ENCODE data around the gene B4GALT6.
"Not testable (repeated sequence)": the region's sequence is repeated elsewhere in the genome, so short reads cannot be mapped to it uniquely, and the experiment has no call there.

The B4GALT6 gene, protein sequence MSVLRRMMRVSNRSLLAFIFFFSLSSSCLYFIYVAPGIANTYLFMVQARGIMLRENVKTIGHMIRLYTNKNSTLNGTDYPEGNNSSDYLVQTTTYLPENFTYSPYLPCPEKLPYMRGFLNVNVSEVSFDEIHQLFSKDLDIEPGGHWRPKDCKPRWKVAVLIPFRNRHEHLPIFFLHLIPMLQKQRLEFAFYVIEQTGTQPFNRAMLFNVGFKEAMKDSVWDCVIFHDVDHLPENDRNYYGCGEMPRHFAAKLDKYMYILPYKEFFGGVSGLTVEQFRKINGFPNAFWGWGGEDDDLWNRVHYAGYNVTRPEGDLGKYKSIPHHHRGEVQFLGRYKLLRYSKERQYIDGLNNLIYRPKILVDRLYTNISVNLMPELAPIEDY

DNA sequence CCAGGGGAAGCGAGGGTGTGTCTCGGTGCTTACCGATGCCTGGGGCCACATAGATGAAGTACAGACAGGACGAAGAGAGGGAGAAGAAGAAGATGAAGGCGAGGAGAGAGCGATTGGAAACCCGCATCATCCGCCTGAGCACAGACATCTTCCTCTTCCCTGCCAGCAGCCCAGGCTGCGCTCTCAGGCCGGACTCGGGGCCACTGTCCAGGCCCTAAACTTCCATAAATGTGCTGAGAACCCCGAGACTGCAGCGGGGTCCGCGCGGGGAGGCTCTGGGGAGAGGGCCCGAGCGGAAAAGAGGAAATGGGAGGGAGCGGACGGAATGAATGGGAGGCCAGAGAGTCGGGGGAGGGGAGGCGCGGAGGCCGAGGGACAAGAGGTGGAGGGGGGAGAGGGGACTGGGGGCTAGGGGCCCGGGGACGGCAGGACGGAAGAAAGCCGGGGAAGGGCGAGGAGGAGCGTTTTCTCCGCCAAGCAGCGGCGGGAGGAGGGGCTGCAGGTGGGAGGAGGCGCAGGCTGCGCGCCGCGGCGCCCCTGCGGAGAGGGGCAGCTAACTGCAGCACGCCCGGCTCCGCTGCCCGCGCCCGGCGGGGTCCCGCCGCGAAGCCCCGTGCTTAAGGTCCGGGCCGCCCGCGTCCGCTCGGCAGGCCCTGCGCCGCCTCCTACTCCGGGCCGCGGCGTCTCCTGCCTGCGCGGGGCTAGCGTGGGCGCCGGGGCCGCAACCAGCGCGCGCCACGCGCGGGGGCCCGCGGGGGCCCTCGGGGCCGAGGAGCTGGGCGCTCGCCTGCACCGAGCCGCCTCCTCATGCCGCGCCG lies at the start of gene B4GALT6:
Gene B4GALT6, minus strand, starts transcription at position 303 of the 818 bp plus-strand sequence. Its CDS starts 155 bp downstream, at position 148.
- DNase-seq (ENCODE audit: low read depth): no peak

DNA sequence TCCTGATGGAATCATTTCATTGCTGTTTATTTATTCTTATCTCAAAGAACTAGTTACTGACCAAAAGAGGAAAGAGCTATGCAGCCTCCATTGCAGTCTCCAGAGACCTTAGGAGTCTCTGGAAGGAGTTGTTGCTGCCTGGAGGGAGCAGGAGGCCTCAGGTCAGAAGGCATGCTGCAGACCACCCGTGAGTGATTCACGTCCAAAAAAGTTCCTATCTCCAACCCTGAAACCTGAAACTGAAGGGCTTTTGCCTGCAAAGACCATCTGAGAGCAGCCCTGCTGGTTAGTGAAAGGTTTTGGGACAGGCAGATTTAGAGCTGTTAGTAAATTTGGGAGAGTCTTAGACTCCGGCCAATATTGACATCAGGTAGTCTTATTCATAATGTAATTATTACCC lies 47.2 kb upstream of the B4GALT6 start:
- no peak for DNase-seq (ENCODE audit: low read depth)

DNA sequence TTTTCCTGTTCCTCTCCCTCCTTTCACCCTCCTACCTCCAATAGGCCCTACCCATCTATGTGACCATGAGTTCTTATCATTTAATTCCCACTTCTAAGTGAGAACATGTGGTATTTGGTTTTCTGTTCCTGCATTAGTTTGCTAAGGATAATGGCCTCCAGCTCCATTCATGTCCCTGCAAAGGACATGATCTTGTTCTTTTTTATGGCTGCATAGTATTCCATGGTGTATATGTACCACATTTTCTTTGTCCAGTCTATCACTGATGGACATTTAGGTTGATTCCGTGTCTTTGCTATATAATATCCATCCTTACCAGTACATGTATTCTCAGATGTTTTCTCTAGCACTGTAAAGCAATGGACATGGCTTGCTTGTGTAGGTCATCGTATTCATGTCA lies 44.8 kb upstream of the B4GALT6 start:
- not testable (repeated sequence) for DNase-seq (ENCODE audit: low read depth)

DNA sequence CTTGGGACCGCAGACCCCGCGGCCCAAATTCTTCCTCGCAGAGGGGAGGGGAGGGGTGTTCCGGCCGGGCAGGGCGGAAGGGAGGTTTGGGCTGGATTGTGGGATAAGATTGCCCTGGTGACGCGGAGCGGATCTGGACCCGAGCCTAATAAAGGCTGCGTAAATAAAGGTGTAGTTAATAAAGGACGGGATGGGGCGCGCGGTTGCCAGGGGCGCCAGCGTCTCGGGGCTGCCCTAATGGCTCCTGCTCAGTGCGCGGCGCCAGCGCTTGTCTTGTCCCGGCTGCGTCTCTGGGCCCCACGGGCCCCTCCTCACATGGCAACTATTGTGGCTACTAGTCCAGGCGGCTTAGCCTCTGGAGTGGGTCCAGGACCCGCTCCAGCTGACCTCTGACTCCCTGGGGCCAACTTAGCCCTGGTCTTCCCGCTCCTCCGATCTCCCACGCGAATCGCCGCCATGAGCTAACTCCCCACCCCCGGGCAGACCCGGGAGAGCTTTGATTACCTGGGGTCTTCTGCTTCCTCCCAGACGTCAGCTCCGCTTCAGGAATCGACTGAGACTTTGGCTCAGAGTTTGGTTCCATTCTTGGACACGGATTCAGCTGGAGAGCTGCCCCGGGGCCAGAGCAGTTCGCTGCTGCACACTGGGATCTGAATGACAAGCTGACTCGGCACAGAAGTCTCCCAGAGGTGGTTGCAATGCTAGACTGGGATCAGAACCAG lies 39.8 kb upstream of the B4GALT6 start:
- no peak for DNase-seq (ENCODE audit: low read depth)

DNA sequence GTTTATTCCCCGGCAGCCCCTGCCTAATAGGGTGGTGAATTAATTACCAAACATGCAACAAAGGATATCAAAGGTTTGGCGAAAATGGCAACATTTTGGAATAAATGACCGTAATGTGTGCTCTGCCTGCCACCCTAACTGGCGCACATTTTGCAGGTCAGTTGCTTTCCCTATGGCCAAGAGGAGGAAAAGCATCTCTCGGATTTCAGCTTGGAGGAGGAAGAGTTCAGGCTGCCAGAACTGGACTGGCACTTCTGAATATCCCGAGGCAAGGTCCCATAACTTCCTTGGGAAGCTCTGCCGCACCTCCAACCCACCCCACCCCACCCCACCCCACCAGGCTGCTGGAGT lies 39.2 kb upstream of the B4GALT6 start:
- DNase-seq (ENCODE audit: low read depth): no peak

DNA sequence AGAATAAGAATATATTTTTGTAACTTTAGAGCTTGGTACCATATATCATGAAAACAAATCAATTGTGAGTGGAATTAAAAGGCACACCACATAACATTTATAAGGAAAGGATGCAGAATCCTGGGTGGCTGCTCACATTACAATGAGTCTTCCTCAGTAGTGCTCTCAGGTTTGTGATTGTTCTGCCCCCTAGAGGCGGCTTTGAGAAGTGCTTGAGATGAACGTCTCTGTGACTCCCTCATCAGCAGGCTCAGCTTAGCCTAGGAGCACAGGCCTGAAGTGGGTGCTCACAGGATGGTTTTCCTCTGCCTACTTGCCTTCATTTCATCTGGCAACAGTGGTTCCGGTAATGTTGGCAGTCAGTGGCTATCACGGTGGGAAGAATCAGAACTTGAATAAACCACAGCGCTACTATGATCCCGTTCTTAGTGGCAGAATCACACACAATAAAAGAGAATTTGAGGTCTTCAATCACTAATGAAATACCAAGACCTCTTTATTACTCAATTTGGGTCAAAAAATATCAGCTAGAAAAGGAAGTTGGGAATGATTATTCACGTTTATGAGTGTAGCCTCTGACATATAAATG lies 38.1 kb upstream of the B4GALT6 start:
- DNase-seq (ENCODE audit: low read depth): peak; percentile 69

DNA sequence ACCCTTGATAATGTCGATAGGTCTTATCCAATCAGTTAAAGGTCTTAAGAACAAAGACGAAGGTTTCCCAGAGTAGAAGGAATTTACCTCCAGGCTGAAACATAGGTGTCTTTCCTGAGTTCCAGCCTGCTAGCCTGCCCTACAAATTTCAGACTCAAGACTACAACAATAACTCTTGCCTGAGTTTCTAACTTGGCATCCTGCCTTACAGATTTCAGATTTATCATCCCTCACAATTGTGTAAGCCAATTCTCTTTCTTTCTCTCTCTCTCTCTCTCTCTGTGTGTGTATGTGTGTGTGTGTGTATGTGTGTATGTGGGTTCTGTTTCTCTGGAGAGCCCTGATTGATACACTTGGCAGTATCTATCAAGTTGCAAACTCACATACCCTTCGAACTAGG lies 37.2 kb upstream of the B4GALT6 start:
- no peak for DNase-seq (ENCODE audit: low read depth)

DNA sequence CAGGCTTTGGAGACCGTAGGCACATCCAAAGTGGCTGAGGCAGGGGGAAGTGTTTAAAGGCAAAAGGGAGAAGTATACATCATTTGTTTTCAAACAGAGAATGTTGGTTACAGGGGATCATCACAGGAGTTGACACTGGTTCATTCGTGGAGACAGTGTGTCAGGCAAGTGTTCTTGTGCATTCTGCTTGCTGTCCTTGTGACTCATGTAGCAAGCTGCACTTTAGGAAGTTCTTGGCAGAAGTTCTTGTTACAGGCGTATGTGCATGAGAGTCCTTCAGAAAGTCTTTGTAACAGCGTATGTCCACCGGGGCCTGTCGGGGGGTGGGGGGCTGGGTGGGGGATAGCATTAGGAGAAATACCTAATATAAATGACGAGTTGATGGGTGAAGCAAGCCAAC lies 36.5 kb upstream of the B4GALT6 start:
- DNase-seq (ENCODE audit: low read depth): no peak

DNA sequence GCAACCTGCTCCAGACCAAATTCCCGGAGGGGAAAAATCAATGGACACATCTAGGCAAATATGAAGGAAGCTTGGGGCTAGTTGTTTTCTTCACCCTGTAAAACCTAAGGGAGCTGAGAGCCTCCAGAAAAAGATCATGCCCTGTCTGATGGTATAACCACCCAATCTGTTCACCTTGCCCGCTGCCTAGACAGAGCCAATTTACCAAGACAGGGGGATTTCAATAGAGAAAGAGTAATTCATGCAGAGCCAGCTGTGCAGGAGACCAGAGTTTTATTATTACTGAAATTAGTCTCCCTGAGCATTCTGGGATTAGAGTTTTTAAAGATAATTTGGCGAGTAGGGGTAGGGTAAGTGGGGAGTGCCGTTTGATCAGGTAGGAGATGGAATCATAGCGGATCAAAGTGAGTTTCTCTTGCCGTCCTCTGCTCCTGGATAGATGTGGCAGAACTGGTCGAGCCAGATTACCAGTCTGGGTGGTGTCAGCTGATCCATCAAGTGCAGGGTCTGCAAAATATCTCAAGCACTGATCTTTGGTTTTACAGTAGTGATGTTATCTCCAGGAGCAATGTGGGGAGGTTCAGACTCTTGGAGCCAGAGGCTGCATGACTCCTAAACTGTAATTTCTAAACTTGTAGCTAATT lies 35.1 kb upstream of the B4GALT6 start:
- no peak for DNase-seq (ENCODE audit: low read depth)

DNA sequence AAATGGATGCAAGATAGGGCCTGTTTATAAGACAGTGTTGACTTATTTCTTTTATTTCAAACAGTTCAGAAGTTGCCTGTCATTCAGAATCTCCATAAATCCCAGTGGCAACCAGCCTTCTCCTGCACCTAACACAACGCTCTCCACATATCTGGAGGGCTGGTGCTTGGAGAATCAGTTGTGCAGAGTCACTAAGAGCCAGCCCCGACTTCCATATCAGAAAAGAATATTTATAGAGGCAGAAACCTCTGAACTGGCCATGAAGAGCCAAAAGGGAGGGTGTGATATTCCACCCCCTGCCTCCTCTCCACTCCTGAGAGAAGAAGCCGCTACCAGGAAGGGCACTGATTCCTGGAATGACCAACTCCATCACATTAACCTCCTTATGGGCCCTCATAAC lies 34.0 kb upstream of the B4GALT6 start:
- DNase-seq (ENCODE audit: low read depth): no peak

DNA sequence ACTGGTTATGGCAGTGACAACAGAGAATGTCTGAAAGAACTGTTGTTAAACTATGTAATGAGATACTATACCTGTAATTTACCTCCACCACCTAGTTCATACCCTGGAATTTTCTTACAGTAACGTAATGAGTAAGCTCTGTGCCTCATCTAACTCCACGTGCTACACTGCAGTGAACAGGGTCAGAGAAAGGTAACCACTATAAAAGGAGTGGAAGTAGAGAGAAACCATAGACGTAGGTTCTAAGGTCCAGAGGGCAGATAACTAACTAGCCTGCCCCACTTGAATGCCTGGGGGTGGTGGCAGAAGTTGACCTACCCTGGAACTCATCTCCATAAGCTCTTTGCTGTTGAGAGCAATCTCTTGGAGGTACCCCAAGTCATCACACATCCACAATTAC lies 32.0 kb upstream of the B4GALT6 start:
- no peak for DNase-seq (ENCODE audit: low read depth)

DNA sequence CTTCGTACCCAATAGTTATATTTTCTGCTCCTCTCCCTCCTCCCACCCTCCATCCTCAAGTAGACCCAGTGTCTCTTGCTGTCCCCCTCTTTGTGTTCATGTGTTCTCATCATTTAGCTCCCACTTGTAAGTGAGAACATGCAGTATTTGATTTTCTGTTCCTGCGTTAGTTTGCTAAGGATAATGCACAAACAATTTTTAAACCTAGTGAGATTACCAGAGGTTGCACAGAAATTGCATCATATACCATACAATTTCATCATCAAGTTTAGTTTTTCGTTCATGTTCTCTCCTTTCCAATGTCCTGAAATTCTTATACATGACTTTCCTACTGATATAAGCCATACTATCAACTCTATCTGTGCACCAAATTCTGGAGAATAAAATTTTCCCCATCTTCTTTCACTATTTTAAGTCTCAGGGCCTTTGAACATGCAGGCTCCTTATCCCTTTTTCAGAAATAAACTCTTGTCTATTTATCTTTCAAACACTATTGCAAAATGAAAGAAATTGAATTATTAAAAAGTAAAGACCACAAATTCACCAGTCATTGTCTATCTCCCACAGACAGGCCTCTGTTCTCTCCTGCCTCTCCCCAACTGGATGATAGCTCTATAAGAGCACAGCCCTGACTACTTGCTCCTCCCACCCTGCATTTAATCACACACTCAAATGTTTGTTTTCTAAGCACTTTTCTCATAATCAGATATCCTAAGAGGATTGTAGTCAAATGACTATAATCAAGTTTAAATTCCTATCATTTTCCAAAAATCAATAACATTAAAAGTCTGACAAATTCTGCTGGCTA lies 27.2 kb upstream of the B4GALT6 start:
- no peak for DNase-seq (ENCODE audit: low read depth)

DNA sequence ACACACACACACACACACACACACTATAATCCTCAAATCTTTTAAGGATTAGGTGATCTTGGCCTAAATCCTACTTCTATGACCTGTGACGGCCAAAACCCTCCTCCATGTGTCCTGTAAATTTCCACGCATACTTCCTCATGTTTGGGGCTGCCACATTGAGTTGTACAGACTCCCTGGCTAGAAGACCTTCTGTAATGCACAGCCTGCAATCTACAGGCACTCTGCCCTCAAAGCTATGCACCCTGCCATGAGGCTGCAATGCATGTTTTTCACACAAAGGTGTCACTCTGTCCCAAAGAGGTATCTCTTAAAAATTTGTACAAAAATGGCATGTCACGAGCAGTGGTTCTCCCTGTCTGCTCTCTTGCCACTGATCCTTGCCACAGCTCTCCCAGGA lies 26.4 kb upstream of the B4GALT6 start:
- no peak for DNase-seq (ENCODE audit: low read depth)

DNA sequence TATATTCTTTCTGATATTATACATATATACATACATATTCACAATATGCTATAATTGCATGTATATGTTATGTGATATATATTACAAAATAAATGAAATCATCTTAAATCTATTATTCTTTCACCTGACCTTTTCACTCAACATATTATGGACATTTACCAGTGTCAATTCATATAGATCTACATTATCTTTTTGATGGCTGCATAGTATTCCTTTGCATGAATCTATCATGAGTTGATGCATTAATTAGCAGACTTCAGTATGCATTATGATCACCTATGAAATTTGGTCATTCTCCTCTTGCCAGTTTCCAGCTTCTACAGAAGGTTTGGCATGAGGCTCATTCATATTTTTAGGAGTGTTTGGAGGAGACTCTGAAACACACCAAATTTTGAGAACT lies 23.4 kb upstream of the B4GALT6 start:
- DNase-seq (ENCODE audit: low read depth): no peak

DNA sequence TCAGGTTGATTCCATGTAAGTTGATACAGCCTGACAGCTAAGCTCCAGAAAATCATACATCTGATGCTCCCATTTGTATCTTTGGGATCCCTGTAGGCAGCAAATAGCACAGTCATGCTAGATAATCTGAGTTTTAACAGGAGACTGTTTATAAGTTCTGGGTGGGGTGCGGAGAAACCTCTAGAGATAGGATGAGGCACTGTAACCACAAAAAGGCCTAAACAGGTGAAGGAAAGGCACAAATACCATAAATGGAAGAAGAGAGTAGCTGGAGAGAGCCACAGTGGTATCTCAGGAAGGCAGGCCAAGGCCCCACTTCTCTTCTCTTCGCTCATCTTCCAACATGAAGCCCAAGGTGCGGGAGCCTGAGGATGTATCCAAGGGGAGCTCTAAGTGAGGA lies 18.1 kb upstream of the B4GALT6 start:
- no peak for DNase-seq (ENCODE audit: low read depth)

DNA sequence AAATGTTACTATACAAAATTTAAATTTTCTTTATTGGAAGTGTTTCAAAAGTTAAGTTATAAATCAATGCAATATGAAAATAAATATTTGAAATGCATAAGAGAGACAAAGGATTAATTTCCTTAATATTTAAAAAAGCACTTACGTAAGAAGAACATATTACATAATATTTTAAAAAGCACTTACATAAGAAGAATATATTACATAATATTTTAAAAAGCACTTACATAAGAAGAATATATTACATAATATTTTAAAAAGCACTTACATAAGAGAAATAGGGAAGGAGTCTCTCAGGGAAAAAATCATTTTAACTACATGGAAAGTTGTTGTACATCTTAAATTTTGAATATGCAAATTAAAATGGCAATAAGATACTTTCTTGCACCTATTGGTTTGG lies 17.4 kb upstream of the B4GALT6 start:
- DNase-seq (ENCODE audit: low read depth): no peak

DNA sequence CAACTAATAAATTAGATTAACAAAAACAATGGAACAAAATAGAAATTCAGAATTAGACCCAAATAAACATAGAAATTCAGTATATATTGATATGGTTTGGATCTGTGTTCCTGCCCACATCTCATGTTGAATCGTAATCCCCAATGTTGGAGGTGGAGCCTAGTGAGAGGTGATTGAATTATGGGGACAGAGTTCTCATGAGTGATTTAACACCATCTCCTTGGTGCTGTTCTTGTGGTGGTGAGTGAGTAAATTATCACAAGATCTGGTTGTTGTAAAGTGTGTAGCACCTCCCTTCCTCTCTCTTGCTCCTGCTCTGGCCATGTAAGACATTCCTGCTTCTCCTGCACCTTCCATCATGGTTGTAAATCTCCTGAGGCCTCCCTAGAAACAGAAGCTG lies 16.6 kb upstream of the B4GALT6 start:
- no peak for DNase-seq (ENCODE audit: low read depth)

DNA sequence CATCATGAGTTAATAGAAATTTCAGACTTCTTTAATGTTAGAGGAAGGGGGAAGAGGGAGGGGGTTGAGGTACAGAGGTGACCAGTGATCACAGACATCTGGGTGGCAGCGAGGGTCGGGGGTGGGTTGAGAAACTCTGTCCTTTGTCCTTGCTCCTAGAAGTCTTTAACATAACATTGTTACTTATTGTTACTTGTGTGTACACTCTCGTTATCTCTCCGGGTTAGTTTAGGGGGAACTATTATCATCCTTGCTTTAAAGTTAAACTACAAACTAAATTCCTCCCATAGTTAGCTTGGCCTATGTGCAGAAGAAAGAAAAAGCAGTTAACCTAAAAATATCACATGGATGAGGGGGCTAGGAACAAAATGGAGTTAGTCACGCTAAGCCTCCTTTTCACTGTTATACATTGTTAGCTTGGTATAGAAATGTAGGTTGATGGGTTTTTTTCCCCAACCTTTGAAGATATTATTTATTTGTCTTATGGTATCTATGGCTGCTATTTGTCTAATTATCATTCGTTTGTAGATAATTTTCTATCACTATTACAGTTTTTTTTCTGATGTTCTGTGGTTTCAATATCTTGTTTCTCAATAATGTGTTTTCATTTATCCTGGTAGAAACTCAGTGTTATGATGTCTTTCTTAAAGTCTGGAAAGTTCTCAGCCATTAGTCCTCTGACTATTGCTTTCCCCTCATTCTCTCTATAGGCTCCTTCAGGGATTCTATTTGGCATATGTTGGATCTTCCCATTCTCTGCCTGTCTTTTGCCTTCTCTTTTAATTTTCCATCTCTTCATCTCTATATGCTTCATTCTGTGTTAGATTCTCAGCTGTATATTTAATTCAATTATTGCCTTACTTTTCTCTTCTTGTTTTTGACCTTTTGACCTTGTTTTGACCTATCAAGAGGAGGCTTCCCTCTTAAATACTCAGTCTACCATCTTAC lies 13.2 kb upstream of the B4GALT6 start:
- no peak for DNase-seq (ENCODE audit: low read depth)

DNA sequence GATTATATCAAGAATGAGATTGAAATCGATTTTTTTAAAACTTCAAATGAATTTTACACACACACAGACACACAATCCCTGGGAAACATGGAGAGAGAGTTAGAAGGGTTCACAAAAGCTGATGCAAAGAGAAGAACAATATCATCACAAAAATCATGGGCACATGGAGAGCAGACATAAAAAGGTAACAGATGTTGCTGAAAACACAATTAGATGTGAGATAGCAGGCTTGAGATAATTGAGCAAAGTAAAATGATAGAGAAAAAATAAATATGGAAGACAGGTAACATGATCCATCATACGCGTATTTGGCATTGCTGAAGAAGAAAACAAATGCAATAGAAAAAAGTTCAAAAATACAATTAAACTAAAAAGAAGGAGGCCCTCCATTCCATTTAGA lies 11.6 kb upstream of the B4GALT6 start:
- DNase-seq (ENCODE audit: low read depth): no peak

DNA sequence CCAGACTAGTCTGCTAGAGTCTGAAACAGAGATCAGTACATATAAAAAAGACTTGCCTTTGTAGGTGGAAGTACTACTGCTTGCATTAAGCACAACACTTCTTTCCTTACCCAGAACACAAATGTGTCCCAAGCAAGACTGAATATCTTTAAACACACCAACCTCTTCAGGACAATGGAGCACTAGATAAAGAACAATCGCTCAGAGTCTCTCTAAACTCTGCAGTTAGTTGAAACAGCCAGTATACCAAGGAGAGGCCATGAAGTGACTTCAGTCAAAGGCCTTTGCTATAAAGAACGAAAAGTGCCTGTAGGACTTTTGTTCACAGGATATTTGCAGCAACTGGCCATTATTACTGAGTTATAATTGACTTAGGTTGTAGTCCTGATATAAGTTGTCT lies 9.9 kb upstream of the B4GALT6 start:
- no peak for DNase-seq (ENCODE audit: low read depth)

Data from activated T-cell treated with anti-CD3 and anti-CD28 coated beads for 24 hours (primary cell).